ENCODE results near the gene ERO1A.
A peak's percentile ranks its signal among the peaks of the same experiment; 100 is the strongest.

The ERO1A gene

DNA sequence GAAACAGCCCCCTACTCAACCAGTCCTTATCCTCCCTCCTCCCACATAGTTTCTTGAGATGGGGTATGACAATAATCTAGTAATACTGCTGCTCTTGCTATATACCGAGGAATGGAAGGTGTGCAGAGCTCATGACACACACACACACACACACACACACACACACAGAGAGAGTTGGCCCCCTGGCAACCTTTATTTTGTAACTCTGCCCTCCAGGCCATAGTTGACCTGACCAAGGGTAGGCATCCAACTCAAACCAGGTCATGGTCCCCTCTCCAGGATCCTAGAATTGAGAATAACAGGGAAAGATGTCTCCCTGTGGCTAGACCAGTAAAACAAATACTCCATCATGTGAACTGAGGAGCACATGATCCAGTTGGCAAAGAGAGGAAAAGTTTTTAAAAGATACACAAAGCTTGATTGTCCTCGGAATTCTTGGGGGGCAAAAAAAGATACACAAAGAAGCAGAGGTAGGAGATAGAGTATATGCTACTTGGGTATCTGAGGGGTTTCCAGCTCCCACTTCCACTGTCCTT lies 11.3 kb downstream of the ERO1A start:
- H3K4me1 Mint-ChIP-seq: peaks cover 17 to 42% of the 10 kb centered on the region in 2 donors

DNA sequence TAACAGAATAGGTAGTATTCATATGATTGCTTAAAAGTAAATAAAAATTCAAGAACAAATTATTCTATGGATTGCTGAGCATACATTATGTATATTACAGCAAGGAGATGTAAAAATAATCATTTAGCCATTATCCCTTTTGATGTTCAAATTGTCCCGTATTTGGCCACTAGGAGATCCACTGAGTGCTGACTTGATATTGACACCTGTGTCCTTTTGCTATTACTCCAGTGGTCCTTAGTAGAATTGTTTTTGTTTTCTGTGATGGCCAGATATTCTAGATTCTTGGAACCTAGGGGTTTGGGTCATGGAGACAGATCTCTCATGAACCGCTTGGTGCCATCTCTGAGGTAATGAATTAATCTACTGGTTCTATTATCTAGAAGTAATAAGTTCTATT lies 16.8 kb downstream of the ERO1A start:
- no peaks in the 10 kb centered on the region for H3K9me3 Mint-ChIP-seq
- H3K4me3 Mint-ChIP-seq: no peak overlapping the region
- peaks cover 0 to 4% of the 10 kb centered on the region in 2 donors for H3K4me1 Mint-ChIP-seq
- H3K27me3 Mint-ChIP-seq: no peaks in the 10 kb centered on the region
- no peak for ATAC-seq (replicated peaks)
- no peak for DNase-seq
- H3K27ac Mint-ChIP-seq: no peak overlapping the region
- H3K36me3 Mint-ChIP-seq: peaks cover 18 to 20% of the 10 kb centered on the region in 2 donors

More for the DNA sequence above, 11.3 kb downstream of the ERO1A start:
- peak overlapping the region; percentile 9 for H3K27ac Mint-ChIP-seq
- no peaks in the 10 kb centered on the region for H3K9me3 Mint-ChIP-seq
- H3K36me3 Mint-ChIP-seq: peaks cover 5 to 11% of the 10 kb centered on the region in 2 donors
- no peaks in the 10 kb centered on the region for H3K27me3 Mint-ChIP-seq
- DNase-seq: no peak
- no peak for ATAC-seq (replicated peaks)
- H3K4me3 Mint-ChIP-seq: no peak overlapping the region

DNA sequence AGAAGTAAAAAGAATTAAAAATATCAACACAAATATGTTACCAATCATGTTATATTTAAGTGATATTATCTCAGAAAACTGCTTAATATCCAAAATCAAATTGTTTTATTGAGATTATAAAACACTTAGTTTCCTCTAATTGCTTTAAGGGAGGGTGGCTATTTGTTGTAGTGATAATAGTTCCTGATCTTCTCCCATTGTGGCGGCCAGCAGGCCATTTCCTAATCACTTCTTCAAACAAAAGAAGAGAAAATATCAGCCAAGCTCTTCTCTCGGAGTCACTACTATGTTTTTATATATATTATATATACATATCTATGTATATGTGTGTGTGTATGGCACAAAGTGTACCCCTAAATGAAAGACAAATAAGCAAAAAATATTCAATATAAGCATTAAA lies 31.5 kb downstream of the ERO1A start:
- ATAC-seq (replicated peaks): no peak
- H3K4me3 Mint-ChIP-seq: no peak overlapping the region
- no peaks in the 10 kb centered on the region for H3K9me3 Mint-ChIP-seq
- H3K27ac Mint-ChIP-seq: no peak overlapping the region
- H3K27me3 Mint-ChIP-seq: no peaks in the 10 kb centered on the region
- no peak for DNase-seq
- peaks cover 18 to 20% of the 10 kb centered on the region in 2 donors for H3K36me3 Mint-ChIP-seq
- H3K4me1 Mint-ChIP-seq: no peaks in the 10 kb centered on the region

DNA sequence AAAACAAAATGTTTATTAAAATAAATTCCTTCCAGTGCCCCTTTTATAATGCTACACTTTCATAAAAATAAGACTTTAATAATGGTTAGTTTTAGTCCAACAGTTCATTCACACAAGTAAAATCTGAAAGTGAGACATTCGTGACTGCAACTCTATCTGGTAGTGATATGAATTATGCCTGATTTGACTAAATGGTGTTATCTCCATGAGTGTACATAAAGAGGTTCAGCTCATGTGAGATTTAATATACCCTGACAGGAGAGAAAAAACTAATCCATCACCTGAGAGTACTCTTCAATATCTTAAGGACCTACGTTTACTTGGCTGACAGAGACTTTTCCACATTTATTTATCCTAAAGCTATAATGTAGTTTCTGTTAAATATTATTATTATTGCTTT lies 34.0 kb downstream of the ERO1A start:
- Mint-ChIP-seq H3K9me3 (no peaks in the 10 kb centered on the region), H3K36me3 (peaks cover 18 to 20% of the 10 kb centered on the region in 2 donors), H3K27ac (no peak overlapping the region), H3K4me1 (no peaks in the 10 kb centered on the region), H3K27me3 (no peaks in the 10 kb centered on the region), H3K4me3 (no peak overlapping the region)
- ATAC-seq (replicated peaks) (no peak), DNase-seq (no peak)

- Mint-ChIP-seq H3K27ac (no peak overlapping the region), H3K36me3 (peaks cover 18 to 19% of the 10 kb centered on the region in 2 donors)
These were observed 34.5 kb downstream of the ERO1A start for GRCh38 chr14:52660832-52661231.

GRCh38 chr14:52660325-52660724 lies 35.0 kb downstream of the ERO1A start:
- DNase-seq (no peak), ATAC-seq (replicated peaks) (no peak)
- H3K27ac Mint-ChIP-seq: no peak overlapping the region
- H3K9me3 Mint-ChIP-seq: no peaks in the 10 kb centered on the region
- no peaks in the 10 kb centered on the region for H3K27me3 Mint-ChIP-seq
- peaks cover 15 to 16% of the 10 kb centered on the region in 2 donors for H3K36me3 Mint-ChIP-seq
- no peaks in the 10 kb centered on the region for H3K4me1 Mint-ChIP-seq
- H3K4me3 Mint-ChIP-seq: no peak overlapping the region

More at GRCh38 chr14:52660832-52661231, 34.5 kb downstream of the ERO1A start:
- no peaks in the 10 kb centered on the region for H3K4me1 Mint-ChIP-seq
- no peak for ATAC-seq (replicated peaks)
- H3K4me3 Mint-ChIP-seq: no peak overlapping the region
- DNase-seq: no peak
- H3K27me3 Mint-ChIP-seq: no peaks in the 10 kb centered on the region
- no peaks in the 10 kb centered on the region for H3K9me3 Mint-ChIP-seq

GRCh38 chr14:52656905-52657304 lies 38.5 kb downstream of the ERO1A start:
- Mint-ChIP-seq H3K4me3 (no peak overlapping the region), H3K4me1 (no peaks in the 10 kb centered on the region), H3K27me3 (no peaks in the 10 kb centered on the region), H3K27ac (no peak overlapping the region), H3K9me3 (no peaks in the 10 kb centered on the region), H3K36me3 (peaks cover 18 to 26% of the 10 kb centered on the region in 2 donors)
- no peak for DNase-seq
- no peak for ATAC-seq (replicated peaks)

GRCh38 chr14:52650774-52651173 lies 44.6 kb downstream of the ERO1A start:
- no peaks in the 10 kb centered on the region for H3K9me3 Mint-ChIP-seq
- ATAC-seq (replicated peaks): no peak
- H3K27me3 Mint-ChIP-seq: no peaks in the 10 kb centered on the region
- H3K4me3 Mint-ChIP-seq: no peak overlapping the region
- H3K36me3 Mint-ChIP-seq: peaks cover 21 to 34% of the 10 kb centered on the region in 2 donors
- DNase-seq: no peak
- H3K27ac Mint-ChIP-seq: no peak overlapping the region
- H3K4me1 Mint-ChIP-seq: no peaks in the 10 kb centered on the region

GRCh38 chr14:52649511-52649910 lies 45.8 kb downstream of the ERO1A start:
- Mint-ChIP-seq H3K36me3 (peaks cover 18 to 33% of the 10 kb centered on the region in 2 donors), H3K27me3 (no peaks in the 10 kb centered on the region), H3K27ac (no peak overlapping the region), H3K4me3 (no peak overlapping the region), H3K4me1 (no peaks in the 10 kb centered on the region), H3K9me3 (no peaks in the 10 kb centered on the region)
- ATAC-seq (replicated peaks) (no peak), DNase-seq (no peak)

DNA sequence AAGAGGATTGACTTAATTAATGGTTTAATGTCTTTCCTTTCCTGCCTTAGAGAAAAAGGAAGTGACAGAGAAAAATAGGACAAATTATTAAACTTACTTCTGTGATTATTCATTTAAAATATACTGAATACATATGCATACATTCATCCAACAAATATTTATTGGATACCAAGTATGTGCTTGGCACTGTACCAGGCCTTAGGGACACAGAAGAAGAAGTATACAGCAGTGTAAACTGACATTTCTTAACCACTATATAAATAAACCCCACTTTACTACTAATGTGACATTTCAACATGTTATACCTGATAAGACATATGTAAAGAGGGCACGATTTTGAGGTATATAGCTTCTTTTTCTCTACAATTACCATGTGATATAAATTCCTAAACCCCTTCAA lies 53.6 kb downstream of the ERO1A start:
- H3K9me3 Mint-ChIP-seq: peaks cover 1 to 11% of the 10 kb centered on the region in 2 donors
- no peaks in the 10 kb centered on the region for H3K27me3 Mint-ChIP-seq
- no peak overlapping the region for H3K4me3 Mint-ChIP-seq
- H3K36me3 Mint-ChIP-seq: peaks cover 24 to 39% of the 10 kb centered on the region in 2 donors
- DNase-seq (no peak), ATAC-seq (replicated peaks) (no peak)
- H3K27ac Mint-ChIP-seq: no peak overlapping the region
- H3K4me1 Mint-ChIP-seq: peaks cover 3 to 5% of the 10 kb centered on the region in 2 donors

DNA sequence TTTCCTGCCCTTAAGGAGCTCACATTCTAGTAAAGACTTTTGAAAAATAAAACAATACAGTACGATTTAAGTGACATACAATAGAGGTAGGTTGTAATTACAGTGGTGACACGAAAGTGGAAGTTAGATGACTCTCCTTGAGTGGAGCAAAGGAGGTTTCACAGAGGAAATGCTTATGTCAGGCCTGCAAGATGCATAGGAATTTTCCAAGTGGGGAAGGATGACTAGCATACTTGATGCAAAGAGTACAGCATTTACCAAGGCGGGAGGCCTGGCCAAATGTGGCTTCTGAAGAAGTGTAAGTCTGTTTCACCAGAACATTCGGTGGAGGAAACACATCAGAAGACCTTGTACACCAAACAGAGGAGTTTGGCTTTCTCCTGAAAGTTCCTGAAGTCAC lies 55.2 kb downstream of the ERO1A start:
- Mint-ChIP-seq H3K4me1 (peaks cover 3 to 5% of the 10 kb centered on the region in 2 donors), H3K27ac (peak overlapping the region; percentile 62), H3K9me3 (peaks cover 1 to 11% of the 10 kb centered on the region in 2 donors), H3K27me3 (no peaks in the 10 kb centered on the region), H3K36me3 (peaks cover 21 to 28% of the 10 kb centered on the region in 2 donors), H3K4me3 (no peak overlapping the region)
- no peak for DNase-seq
- peak in 1 of 2 donors; percentile 10 for ATAC-seq (replicated peaks)

DNA sequence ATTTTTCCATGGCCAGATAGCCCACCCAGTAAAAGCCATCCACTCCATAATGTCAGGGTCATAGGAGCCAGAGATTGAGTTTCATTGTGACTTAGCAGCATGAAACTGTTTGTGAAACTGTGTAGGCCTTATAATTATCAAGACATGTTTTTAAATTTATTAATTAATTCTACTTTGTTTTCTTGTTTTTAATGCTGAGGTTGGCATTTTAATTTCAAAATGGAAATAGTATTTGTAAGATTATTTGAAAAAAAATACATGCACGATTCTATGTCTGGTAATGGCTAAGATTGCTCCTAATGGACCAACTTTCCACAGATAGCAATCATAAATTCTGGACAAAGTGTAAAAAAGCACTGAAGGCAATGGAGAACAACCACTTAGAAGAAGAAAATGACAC lies 75.7 kb downstream of the ERO1A start:
- Mint-ChIP-seq H3K36me3 (no peaks in the 10 kb centered on the region), H3K27ac (no peak overlapping the region), H3K4me3 (no peak overlapping the region), H3K27me3 (no peaks in the 10 kb centered on the region), H3K4me1 (no peaks in the 10 kb centered on the region), H3K9me3 (no peaks in the 10 kb centered on the region)
- DNase-seq: no peak
- ATAC-seq (replicated peaks): no peak

- H3K4me1 Mint-ChIP-seq: no peaks in the 10 kb centered on the region
- DNase-seq (no peak), ATAC-seq (replicated peaks) (no peak)
- H3K27ac Mint-ChIP-seq: no peak overlapping the region
- H3K9me3 Mint-ChIP-seq: no peaks in the 10 kb centered on the region
- H3K36me3 Mint-ChIP-seq: no peaks in the 10 kb centered on the region
- H3K4me3 Mint-ChIP-seq: no peak overlapping the region
- no peaks in the 10 kb centered on the region for H3K27me3 Mint-ChIP-seq
These were observed 76.8 kb downstream of the ERO1A start for GRCh38 chr14:52618602-52619001.

- Mint-ChIP-seq H3K27ac (no peak overlapping the region), H3K4me1 (no peaks in the 10 kb centered on the region), H3K27me3 (no peaks in the 10 kb centered on the region), H3K9me3 (peaks cover 0 to under 1% of the 10 kb centered on the region in 2 donors), H3K4me3 (no peak overlapping the region), H3K36me3 (peaks cover 0 to 2% of the 10 kb centered on the region in 2 donors)
- DNase-seq: no peak
- no peak for ATAC-seq (replicated peaks)
These were observed 85.2 kb downstream of the ERO1A start for GRCh38 chr14:52610187-52610586.

DNA sequence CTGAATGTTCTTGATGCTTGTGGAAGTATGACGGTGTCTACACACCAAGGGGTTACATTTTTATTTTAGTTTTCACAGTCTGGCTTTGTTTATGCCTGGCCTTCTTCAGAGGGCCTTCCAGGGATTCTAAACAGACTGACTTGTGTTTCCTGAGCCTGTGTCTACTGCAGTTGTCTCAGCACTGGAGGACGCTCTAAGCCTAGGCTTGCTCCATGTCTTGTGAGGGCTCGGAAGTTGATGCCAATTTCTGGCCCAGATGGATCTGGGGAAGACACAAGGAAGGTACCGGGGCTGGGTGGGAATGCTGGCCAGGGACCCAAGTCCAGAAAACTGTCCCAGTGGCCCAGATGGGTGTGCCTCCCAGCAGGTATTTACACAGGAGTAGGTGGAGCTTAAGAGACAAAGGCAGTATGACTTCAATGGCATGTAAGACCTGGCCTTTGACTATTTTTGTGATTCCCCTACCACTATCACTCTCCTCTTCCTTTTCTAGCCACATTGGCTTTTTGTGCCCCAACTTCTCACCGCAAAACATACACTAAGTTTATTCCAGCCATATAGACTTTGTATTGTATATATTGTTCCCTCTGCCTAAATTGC lies 85.8 kb downstream of the ERO1A start:
- H3K4me1 Mint-ChIP-seq: no peaks in the 10 kb centered on the region
- peaks cover 0 to 5% of the 10 kb centered on the region in 2 donors for H3K9me3 Mint-ChIP-seq
- peaks cover 0 to 2% of the 10 kb centered on the region in 2 donors for H3K36me3 Mint-ChIP-seq
- no peak for ATAC-seq (replicated peaks)
- no peak overlapping the region for H3K4me3 Mint-ChIP-seq
- no peaks in the 10 kb centered on the region for H3K27me3 Mint-ChIP-seq
- H3K27ac Mint-ChIP-seq: no peak overlapping the region
- DNase-seq: no peak
